Measurements from ENCODE around the gene PIGO.
A peak's percentile ranks its signal among the peaks of the same experiment; 100 is the strongest.

Gene PIGO

GRCh38 chr9:35096035-35096849, at the start of gene PIGO:
PIGO (minus strand) TSS chr9:35096591; CDS start chr9:35095565, 1,026 bp downstream.
- TF ChIP-seq CTCF (IDR thresholded peaks at IDR 0.05; ENCODE audit: control insufficient read depth, insufficient read depth, low read depth, low read length, missing control alignments) = peak; percentile 97
- H3K4me3 ChIP-seq (ENCODE audit: control insufficient read depth, low read depth, low read length) = peak within 1 kb of the TSS; percentile 97
- DNase-seq (ENCODE audit: low read depth) = no peak

GRCh38 chr9:35142037-35142436, 45.6 kb upstream of the PIGO start:
- H3K4me3 ChIP-seq (ENCODE audit: control insufficient read depth, low read depth, low read length) = no peak overlapping the region
- no peak for TF ChIP-seq CTCF (IDR thresholded peaks at IDR 0.05; ENCODE audit: control insufficient read depth, insufficient read depth, low read depth, low read length, missing control alignments)
- no peak for DNase-seq (ENCODE audit: low read depth)

- H3K4me3 ChIP-seq (ENCODE audit: control insufficient read depth, low read depth, low read length) = no peak overlapping the region
- DNase-seq (ENCODE audit: low read depth) = no peak
- TF ChIP-seq CTCF (IDR thresholded peaks at IDR 0.05; ENCODE audit: control insufficient read depth, insufficient read depth, low read depth, low read length, missing control alignments) = no peak
Measured at GRCh38 chr9:35140093-35140492, 43.7 kb upstream of the PIGO start.

GRCh38 chr9:35136866-35137265, 40.5 kb upstream of the PIGO start:
- H3K4me3 ChIP-seq (ENCODE audit: control insufficient read depth, low read depth, low read length) = no peak overlapping the region
- DNase-seq (ENCODE audit: low read depth) = no peak
- TF ChIP-seq CTCF (IDR thresholded peaks at IDR 0.05; ENCODE audit: control insufficient read depth, insufficient read depth, low read depth, low read length, missing control alignments) = no peak

GRCh38 chr9:35135988-35136387, 39.6 kb upstream of the PIGO start:
- DNase-seq (ENCODE audit: low read depth) = no peak
- TF ChIP-seq CTCF (IDR thresholded peaks at IDR 0.05; ENCODE audit: control insufficient read depth, insufficient read depth, low read depth, low read length, missing control alignments) = no peak
- H3K4me3 ChIP-seq (ENCODE audit: control insufficient read depth, low read depth, low read length) = no peak overlapping the region

- DNase-seq (ENCODE audit: low read depth) = no peak
- no peak overlapping the region for H3K4me3 ChIP-seq (ENCODE audit: control insufficient read depth, low read depth, low read length)
- no peak for TF ChIP-seq CTCF (IDR thresholded peaks at IDR 0.05; ENCODE audit: control insufficient read depth, insufficient read depth, low read depth, low read length, missing control alignments)
Measured at GRCh38 chr9:35134920-35135319, 38.5 kb upstream of the PIGO start.
